HG03520 (cell line): ENCODE results near the gene CACNA2D3.
"Not testable (repeated sequence)": the region's sequence is repeated elsewhere in the genome, so short reads cannot be mapped to it uniquely, and the experiment has no call there.

ENCODE experiments used
- ATAC-seq: cut with Tn5 transposase; IDR thresholded peaks from one replicate; pipeline ENCODE4 v1.9.1; 2021; ENCODE audit warnings: mild to moderate bottlenecking, moderate library complexity; ENCODE audit not compliant: unreplicated experiment

CACNA2D3 gene

DNA sequence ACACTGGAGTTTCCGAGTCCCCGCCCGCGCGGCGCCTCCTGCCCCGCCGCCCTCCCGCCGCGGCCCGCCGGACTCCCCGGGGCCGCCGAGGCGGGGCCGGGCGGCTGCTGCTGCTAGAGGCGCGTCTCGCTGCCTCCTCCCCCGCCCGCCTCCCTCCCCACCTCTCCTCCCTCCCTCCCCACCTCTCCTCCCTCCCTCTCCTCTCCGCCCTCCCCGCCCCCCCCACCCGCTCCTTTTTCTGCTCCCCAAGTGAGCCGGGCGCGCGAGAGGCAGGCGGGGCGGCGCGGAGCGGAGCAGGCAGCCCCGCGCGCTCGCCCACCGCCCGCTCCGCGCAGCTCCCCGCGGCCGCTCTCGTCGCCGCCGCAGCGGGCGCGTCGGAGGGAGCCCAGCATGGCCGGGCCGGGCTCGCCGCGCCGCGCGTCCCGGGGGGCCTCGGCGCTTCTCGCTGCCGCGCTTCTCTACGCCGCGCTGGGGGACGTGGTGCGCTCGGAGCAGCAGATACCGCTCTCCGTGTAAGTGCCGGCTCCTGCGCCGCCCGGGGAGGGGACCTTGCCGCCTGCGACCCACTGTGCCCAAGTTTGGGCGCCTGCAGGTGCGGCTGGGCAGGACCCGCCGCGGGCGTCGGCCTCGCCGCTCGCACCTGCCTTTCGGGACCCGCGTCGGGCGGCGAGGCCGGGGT is at the start of gene CACNA2D3:
Gene CACNA2D3, plus strand, starts transcription at position 229 of the 679 bp plus-strand sequence.
- ATAC-seq = no peak

DNA sequence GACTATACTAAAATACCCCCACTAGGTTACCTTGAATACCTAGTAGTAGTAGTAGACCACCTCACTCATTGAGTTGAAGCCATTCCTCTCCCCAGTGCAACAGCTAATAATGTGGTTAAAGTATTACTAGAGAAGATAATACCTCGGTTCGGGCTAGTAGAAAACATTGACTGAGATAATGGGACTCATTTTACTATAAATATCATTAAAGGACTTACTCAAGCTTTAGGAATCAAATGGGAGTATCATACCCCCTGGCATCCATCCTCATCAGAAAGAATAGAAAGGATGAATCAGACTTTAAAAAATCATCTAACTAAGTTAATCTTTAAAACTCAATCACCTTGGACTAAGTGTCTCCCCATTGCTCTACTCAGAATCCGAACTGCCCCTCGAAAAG is 49.0 kb upstream of the CACNA2D3 start:
- ATAC-seq = no peak

DNA sequence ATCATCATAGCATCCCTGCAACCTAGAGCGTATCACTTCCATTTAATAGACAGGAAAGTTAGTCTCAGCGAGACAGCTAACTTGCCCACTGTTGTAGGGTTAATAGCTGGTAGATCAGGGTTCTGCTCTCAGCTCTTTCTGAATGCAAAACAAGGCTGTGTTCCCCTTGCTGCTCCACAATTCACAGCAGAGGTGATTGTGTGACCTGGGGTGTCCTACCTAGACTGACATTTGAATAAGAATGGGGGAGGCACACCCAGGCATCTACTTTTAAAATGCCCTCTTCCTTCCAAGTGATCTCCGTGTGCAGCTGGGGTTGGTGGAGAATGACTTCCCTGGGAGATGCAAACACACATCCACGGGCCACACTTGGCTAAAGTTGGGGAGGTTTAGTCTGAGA is 43.0 kb upstream of the CACNA2D3 start:
- ATAC-seq = no peak

DNA sequence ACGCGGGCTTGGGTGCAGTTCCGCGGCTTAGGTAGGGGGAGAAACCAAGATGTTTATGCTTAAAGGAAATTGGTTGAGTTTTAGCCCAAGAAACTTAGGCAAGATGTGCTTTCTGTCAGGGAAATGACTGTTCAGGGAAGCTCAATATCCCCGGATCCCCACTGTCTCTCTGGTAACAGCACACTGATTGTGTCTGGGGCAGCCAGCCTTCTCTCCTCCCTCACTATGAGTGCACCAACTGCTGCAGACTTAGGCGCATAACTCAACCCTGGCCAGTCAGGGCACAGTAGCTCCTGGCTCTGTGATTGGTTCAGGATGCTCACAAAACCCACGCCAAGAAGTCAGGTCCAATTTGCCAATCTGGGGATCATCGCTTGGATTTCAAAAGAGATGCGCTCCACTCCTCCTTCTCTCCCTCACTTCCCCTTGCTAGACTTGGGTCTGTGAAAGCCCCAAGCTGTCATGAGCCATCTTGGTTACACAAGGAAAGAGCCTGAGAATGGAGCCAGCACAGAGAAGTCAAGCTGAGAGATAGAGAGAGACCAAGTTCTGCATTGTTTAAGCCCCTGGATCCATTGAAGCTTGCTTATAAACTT is 42.5 kb upstream of the CACNA2D3 start:
- ATAC-seq = no peak

GRCh38 chr3:54083921-54084320 is 38.4 kb upstream of the CACNA2D3 start:
- ATAC-seq = no peak

- no peak for ATAC-seq
These were observed 36.4 kb upstream of the CACNA2D3 start for GRCh38 chr3:54085936-54086335.

DNA sequence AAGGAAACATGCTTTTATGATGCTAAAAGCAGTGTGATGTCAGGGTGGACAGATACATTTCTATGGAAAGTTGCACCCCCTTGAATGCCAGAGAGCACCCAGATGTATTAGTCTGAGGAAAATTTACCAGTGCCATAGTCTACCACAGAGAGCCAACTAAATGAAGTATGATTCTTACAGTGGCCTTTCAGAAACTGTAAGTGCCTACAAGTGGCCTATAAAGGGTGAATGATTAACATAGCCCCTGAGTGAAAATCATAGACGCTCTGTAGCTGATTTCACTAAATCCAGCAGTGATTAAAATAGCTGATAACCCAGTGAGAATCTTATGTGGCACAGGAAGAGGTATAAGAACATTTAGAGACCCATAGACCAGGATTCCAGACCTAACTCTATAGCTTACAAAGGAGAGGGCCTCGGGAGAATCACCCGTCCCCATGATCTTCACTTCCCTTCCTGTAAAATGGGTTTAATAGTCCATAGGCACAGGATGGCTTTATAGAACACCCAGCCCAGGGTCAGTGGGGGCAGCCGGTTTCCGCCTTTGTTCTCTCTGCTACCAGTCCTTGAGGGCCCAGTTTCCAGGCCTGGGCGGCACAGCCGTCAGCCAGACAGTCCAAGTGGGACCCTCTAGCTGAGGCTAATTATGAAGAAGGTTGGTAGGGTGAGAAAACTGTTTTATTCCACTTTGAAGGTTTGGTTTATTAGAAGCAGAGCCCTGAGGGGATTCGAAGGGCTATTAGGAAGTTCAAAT is 35.5 kb upstream of the CACNA2D3 start:
- ATAC-seq = no peak

- ATAC-seq = no peak
These were observed 34.6 kb upstream of the CACNA2D3 start for GRCh38 chr3:54087581-54088410.

DNA sequence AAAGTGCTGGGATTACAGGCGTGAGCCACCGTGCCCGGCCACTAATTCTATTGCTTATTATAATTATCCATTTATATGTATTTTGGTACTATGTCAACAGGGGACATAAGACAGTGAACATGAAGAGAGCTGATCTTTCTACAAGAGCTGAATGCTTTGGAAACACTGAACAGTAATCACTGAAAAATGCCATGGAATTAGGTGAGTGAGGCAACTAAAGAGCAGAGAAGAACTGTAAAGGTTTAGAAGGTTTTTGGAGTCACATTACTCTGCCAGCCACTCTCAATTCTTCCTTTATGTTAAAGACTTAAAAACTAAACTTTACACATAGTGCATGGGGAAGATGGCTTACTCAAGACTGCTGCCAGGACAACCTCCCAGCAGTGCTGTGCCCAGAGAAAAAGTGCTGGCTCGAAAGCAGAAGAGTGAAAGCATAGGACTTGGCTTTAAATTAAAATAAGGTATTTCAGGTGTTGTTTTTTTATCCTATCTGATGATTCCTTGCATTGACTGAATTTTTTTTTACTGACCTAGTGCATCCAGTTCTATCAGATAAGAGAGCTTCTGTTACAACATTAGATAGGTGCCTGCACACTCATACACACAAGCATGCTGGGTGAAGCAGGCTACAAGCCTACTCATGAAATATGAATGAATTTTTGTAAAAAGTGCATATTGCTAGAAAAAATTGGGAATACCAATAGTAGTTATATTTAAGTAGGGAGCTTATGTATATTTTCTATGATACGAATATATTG is 28.7 kb upstream of the CACNA2D3 start:
- ATAC-seq = no peak

- ATAC-seq = no peak
These were observed 27.4 kb upstream of the CACNA2D3 start for GRCh38 chr3:54094926-54095325.

DNA sequence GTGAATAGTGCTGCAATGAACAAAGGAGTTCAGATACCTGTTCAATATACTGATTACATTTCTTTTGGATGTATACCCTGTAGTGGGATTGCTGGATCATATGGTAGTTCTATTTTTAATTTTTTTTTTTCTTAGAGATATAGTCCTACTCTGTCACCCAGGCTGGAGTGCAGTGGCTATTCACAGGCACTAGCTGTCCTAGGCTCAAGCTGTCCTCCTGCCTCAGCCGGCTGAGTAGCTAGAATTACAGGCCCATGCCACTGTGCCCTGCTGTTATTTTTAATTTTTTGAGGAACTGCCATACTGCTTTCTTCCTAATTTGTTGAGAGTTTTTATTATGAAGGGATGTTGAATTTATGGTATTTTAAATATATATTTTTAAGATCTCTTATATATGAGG is 23.0 kb upstream of the CACNA2D3 start:
- no peak for ATAC-seq

GRCh38 chr3:54104084-54104483 is 18.3 kb upstream of the CACNA2D3 start:
- ATAC-seq = no peak

GRCh38 chr3:54116129-54116528 is 6.2 kb upstream of the CACNA2D3 start:
- ATAC-seq = not testable (repeated sequence)

DNA sequence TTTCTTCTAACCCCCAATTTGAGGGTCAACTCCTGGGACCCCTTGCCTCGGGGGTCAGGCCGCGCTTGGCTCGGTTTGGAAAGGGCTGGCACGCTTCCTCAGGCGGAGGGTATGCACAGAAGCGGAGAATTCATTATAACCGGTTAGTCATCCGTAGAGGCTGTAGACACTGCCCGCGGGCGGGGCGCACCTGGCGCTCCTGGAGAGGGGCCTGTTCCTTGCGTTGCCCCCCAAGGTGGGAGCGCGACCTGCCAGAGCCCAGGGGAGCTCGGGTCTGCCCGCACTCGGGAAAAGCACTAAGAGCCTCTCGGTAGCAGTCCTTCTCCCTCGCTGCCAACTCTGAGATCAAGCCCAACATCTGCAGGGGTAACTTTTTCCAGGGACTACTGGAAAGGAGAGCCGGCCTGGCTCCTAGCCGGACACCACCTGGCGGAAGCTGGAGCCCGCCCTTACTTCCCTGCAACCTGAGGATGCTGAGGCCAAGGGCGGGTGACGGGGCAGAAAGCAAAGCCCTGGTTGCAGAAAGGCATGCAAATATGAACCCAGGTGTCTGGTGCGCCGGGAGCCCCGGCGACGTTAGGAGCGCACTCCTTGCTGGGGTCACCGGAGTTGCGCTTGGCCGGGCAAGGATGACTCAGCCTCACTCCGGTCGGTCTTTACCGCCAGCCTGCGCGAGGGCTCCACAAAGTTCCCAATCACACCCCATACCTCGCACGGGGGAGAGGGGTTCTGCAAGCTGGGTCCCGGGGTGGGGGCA is 1.5 kb upstream of the CACNA2D3 start:
- no peak for ATAC-seq

- ATAC-seq = no peak
These were observed 683 bp upstream of the CACNA2D3 start for GRCh38 chr3:54121414-54122323.

DNA sequence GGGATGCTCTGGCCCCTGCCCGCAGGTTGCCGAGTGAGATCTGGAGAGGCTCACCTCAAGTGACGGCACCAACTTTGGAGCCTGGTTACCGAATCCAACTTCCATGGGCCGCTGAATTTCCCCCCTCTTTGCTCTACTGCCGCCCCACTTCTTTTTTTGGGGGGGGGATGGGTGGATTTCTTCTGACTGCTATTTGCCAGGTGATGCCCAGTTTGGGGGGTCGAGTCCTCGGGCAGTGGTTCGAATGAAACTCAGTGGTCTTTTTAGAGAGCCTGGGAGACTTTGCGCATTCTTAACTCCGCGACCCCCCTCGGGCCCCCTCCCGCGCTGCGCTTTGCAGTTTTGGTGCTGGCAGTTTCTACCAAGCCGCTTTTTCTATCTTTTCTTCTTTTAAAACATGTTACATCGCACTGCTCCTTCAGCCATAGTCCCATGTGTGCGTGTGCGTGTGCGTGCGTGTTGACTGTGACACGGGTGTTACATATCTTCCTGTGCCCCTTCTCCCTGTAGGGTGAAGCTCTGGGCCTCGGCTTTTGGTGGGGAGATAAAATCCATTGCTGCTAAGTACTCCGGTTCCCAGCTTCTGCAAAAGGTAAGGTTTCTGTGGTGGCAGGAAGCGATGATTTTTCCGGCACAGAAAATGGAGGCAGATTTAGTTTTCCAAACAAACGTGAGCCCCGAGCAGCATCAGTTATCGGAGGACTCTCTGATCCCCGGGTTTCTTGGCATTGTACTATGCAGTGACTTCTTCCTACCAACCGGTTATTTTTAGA is 837 bp downstream of the CACNA2D3 start:
- ATAC-seq = no peak

GRCh38 chr3:54123776-54124196 is 1.4 kb downstream of the CACNA2D3 start:
- ATAC-seq = no peak

GRCh38 chr3:54125300-54125699 is 2.9 kb downstream of the CACNA2D3 start:
- ATAC-seq = no peak
